Fibroblast of mammary gland (primary cell): ENCODE results near the gene IQGAP2.

Source experiments
- DNase-seq: peaks from one replicate; pipeline ENCODE4 v3.0.0-alpha.2; 2010; ENCODE audit warnings: low read depth
- H3K4me3 ChIP-seq: 2 replicates; pipeline ENCODE4 v1.5.1; 2011; ENCODE audit warnings: low read depth, mild to moderate bottlenecking, low read length, moderate library complexity; ENCODE audit not compliant: control insufficient read depth
- CTCF ChIP-seq: conservative IDR thresholded peaks from 2 replicates; pipeline ENCODE4 v1.5.1; 2011; ENCODE audit warnings: low read depth, low read length, inconsistent platforms; ENCODE audit not compliant: control insufficient read depth, insufficient read depth

Gene IQGAP2

GRCh38 chr5:76445063-76445462 is 42.0 kb downstream of the IQGAP2 start:
- DNase-seq: no peak
- TF ChIP-seq CTCF: no peak
- no peak overlapping the region for H3K4me3 ChIP-seq

GRCh38 chr5:76445830-76446229 is 42.7 kb downstream of the IQGAP2 start:
- H3K4me3 ChIP-seq: no peak overlapping the region
- TF ChIP-seq CTCF: no peak
- no peak for DNase-seq

- no peak for TF ChIP-seq CTCF
- no peak for DNase-seq
- H3K4me3 ChIP-seq: no peak overlapping the region
Observed at GRCh38 chr5:76446776-76447175, 43.7 kb downstream of the IQGAP2 start.

- no peak for DNase-seq
- TF ChIP-seq CTCF: no peak
- H3K4me3 ChIP-seq: no peak overlapping the region
Observed at GRCh38 chr5:76449606-76450005, 46.5 kb downstream of the IQGAP2 start.

- H3K4me3 ChIP-seq: no peak overlapping the region
- TF ChIP-seq CTCF: no peak
- DNase-seq: no peak
Observed at GRCh38 chr5:76450054-76450453, 47.0 kb downstream of the IQGAP2 start.

- no peak for DNase-seq
- TF ChIP-seq CTCF: no peak
- no peak overlapping the region for H3K4me3 ChIP-seq
Observed at GRCh38 chr5:76451031-76451701, 48.1 kb downstream of the IQGAP2 start.
